Measurements from ENCODE around the gene MAD1L1.

GRCh38 chr7:2157473-2158279, 75.1 kb downstream of the MAD1L1 start:
- TF ChIP-seq RARB (CRISPR knock-in tag; IDR thresholded peaks at IDR 0.05) (no peak), PPARA (CRISPR knock-in tag; IDR thresholded peaks at IDR 0.05; ENCODE audit: borderline replicate concordance) (no peak), ZNF70 (CRISPR knock-in tag; IDR thresholded peaks at IDR 0.05) (no peak), ZNF8 (CRISPR knock-in tag; IDR thresholded peaks at IDR 0.05) (no peak), BACH2 (CRISPR knock-in tag; IDR thresholded peaks at IDR 0.05; ENCODE audit: borderline replicate concordance) (no peak), CREB5 (CRISPR knock-in tag; IDR thresholded peaks at IDR 0.05; ENCODE audit: low read depth) (no peak), ESRRG (CRISPR knock-in tag; IDR thresholded peaks at IDR 0.05) (no peak), ARNTL (CRISPR knock-in tag; IDR thresholded peaks at IDR 0.05; ENCODE audit: borderline replicate concordance, low read depth) (no peak)
- TF ChIP-seq, protein P1, sequence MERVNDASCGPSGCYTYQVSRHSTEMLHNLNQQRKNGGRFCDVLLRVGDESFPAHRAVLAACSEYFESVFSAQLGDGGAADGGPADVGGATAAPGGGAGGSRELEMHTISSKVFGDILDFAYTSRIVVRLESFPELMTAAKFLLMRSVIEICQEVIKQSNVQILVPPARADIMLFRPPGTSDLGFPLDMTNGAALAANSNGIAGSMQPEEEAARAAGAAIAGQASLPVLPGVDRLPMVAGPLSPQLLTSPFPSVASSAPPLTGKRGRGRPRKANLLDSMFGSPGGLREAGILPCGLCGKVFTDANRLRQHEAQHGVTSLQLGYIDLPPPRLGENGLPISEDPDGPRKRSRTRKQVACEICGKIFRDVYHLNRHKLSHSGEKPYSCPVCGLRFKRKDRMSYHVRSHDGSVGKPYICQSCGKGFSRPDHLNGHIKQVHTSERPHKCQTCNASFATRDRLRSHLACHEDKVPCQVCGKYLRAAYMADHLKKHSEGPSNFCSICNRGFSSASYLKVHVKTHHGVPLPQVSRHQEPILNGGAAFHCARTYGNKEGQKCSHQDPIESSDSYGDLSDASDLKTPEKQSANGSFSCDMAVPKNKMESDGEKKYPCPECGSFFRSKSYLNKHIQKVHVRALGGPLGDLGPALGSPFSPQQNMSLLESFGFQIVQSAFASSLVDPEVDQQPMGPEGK (CRISPR knock-in tag; IDR thresholded peaks at IDR 0.05; ENCODE audit: borderline replicate concordance): no peak

Data from SK-N-SH treated with all-trans-retinoic acid at 6 μM for 48 hours (cell line).